Astrocyte of the hippocampus (primary cell): ENCODE measurements around the gene ZSCAN5A.
"Not testable (repeated sequence)": the region's sequence is repeated elsewhere in the genome, so short reads cannot be mapped to it uniquely, and the experiment has no call there.

Experiments used
- DNase-seq: peaks from one replicate; pipeline ENCODE4 v3.0.0; 2011; ENCODE audit warnings: low read depth, low spot score

The ZSCAN5A gene

DNA sequence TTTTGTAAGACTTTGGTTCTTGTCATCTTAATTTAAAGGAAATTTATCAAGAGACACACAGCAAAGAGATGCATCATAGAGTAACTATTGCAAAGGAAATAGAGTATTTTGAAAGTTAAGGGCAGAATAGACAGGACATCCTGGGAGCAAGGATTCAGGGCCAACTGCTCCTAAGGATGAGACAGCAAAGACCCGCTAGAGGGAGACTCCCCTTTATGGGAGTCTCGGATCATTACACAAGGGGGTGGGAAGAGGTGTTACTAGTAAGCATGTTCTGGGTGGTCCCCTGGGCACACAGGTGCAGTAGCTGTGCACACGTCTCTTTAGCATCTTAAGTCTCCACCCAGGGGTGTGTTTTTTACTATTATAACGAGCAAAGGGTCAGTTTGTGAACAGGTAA lies 102.9 kb downstream of the ZSCAN5A start:
- DNase-seq = no peak

DNA sequence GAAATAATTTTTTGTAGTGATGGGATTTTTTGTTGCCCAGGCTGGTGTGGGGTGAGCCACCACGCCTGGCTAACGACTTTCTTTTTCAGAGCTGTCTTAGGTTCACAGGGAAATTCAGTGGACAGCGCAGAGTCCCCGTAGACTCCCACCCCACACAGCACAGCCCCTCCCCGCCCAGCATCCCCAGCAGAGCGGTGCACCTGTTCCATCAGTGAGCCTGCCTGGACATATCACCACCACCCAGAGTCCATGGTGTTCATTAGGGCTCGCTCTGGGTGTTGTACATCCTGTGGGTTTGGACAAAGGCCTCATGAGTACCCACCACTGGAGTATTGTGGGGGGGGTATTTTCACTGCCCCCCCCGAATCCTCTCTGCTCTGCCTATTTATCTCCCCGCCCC lies 104.6 kb downstream of the ZSCAN5A start:
- not testable (repeated sequence) for DNase-seq

DNA sequence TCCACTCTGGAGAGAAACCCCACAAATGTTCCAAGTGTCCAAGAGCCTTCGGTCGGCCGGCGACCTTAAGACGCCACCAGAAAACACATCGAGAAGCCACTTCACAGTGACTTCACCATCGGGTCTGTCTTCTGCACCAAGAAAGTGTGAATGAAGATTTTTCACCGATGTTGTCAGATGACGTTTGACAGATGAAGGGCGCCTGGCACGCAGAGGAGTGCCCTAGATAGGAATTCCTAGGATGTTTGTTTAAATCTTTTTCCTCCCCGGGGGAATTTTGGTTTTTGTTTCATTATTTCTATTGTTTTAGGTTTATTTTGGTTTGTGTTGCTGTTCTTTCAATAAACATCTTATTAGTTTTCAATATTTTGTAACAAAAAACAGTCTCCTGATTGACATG lies 105.5 kb downstream of the ZSCAN5A start:
- DNase-seq = no peak

DNA sequence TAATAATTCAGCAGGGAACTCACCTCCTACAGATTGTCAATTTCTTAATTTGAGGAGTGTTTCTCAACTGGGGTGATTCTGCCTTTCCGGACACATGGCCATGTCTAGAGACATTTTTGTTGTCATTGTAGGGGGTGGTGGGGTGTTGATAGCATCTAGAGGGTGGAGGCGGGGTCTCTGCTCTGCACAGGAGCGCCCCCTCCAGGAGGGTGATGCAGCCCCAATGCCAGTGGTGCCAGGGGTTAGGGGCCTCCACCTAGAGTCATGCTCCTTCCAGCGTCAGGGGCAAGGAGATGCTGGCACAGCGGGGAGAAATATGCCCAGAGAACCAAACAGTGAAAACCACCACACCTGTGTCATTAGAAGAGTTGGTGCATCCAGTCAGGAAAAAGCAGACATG lies 107.1 kb downstream of the ZSCAN5A start:
- not testable (repeated sequence) for DNase-seq

DNA sequence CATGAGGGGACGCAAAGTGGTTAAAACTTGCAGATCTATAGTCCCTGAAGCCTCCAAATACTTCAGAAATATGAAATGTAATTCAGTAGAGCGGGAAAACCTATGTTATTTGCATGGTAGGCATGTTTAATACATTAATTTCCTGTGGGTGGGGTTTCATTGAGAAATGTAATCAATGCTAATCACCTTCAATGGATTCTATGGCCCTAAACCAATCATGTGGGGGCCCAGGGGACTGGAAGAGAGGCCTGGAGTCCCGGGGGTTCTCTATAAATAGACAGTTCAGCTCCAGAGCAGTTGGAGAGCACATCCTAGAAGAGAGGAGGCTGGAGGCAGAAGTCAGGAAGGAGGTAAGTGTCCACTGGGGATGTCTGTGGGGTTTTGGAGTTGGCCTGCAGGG lies 112.7 kb downstream of the ZSCAN5A start, which contains the start of gene ZSCAN5C:
TSS of gene ZSCAN5C (plus strand) at position 301 of the 400 bp plus-strand sequence. CDS start 3,641 bp downstream, outside the sequence.
- no peak for DNase-seq

DNA sequence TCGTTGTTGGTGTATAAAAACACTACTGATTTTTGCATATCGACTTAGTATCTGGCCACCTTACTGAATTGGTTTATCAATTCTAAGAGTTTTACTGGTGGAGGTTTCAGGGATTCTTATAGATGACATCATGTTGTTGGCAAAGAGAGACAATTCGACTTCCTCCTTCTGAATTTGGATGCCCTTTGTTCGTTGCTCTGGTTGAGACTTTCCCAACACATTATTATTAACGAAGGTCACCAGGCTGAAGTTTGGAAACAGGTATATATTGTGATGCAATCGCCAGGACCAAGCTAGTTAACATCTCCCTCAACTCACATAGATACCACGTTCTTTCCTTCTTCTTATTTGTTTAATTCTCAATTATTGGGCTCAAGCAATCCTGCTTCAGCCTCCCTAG lies 115.0 kb downstream of the ZSCAN5A start:
- DNase-seq = no peak

DNA sequence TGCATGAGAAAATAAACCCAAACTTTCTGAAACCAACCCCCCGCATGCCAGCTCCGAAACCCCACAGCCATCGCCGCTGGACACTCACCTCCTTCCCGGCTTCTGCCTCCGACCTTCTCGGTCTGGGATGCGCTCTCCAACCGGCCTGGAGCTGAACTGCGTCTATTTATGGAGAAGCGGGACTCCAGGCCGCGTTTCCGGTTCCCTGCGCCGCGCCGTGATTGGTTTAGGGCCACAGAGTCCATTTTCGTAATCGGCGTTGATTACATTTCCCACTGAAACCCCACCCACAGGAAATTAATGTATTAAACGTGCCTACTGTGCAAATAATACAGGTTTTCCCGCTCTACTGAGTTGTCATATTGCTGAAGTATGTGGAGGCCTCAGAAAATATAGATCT lies 117.0 kb downstream of the ZSCAN5A start, which contains the start of gene ZSCAN5B:
TSS of gene ZSCAN5B (minus strand) at position 138 of the 400 bp plus-strand sequence. CDS start 4,731 bp downstream, outside the sequence.
- not testable (repeated sequence) for DNase-seq

DNA sequence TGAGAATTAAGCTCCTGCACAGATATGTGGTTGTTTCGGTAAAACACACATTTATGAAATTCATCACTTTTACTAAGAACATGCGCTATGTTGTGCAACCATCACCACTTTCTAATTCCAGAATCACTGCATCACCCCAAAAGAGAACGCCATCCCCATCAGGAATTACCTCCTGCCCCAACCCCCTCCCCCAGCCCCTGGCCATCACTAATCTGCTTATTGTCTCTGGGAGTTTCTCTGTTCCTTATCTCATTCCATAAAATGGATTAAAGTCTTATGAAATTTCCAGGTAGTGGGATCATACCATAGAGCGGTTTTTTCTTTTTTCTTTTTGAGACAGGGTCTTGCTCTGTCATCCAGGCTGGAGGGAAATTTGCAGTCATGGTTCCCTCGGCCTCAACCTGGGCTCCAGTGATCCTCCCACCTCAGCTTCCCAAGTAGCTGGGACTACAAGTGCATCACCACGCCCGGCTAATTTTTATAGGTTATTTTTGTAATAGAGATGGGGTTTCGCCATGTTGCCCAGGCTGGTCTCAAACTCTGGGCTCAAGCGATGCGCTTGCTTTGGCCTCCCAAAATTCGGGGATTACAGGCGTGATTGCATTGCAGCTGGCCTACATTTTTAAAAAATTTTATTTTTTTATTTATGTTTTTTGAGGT lies 120.5 kb downstream of the ZSCAN5A start:
- DNase-seq = no peak

DNA sequence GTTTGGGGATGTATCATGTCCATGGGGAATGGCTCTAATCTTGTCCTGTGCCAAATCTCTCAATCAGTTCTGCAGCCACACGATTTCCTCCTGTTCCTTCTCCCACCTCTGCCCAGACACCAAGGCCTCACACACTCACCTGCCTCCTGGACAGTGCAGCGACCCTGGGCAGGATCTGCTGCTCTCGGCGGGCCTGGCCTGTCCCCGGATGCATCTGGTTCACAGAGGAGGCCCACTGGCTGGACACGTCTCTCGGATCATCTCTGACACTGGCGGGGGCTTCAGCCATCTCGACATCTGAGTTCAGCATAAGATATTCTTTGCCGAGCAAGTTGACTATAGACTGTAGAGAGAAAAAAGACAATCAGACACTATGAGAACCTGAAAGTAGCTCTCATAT lies 122.9 kb downstream of the ZSCAN5A start:
- no peak for DNase-seq

DNA sequence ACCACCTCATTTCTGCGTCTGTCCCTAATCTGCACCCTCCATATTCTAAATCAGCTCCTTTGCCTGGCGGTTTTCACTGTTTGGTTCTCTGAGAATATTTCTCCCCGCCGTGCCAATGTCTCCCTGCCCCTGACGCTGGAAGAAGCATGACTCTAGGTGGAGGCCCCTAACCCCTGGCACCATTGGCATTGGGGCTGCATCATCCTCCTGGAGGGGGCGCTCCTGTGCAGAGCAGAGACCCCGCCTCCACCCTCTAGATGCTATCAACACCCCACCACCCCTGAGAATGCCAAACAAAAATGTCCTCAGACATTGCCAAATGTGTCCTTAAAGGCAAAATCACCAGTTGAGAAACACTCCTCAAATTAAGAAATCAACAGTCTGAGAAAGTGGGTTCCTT lies 123.5 kb downstream of the ZSCAN5A start:
- no peak for DNase-seq

DNA sequence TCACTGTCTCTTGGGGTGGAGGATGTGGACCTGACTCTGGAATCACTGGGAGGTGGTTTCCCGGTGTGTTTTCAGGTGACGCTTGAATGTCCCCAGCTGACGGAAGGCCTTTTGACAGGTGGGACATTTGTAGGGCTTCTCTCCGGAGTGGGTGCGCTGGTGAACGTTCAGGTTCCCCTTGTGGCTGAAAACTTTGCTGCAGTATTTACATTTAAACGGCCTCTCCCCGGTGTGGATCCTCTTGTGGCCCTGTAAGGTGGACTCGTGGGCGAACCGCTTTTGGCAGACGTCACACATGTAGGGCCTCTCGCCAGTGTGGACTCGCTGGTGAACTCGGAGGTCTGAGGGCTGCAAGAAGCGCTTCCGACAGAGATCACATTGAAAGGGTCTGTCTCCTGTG lies 124.9 kb downstream of the ZSCAN5A start:
- no peak for DNase-seq

DNA sequence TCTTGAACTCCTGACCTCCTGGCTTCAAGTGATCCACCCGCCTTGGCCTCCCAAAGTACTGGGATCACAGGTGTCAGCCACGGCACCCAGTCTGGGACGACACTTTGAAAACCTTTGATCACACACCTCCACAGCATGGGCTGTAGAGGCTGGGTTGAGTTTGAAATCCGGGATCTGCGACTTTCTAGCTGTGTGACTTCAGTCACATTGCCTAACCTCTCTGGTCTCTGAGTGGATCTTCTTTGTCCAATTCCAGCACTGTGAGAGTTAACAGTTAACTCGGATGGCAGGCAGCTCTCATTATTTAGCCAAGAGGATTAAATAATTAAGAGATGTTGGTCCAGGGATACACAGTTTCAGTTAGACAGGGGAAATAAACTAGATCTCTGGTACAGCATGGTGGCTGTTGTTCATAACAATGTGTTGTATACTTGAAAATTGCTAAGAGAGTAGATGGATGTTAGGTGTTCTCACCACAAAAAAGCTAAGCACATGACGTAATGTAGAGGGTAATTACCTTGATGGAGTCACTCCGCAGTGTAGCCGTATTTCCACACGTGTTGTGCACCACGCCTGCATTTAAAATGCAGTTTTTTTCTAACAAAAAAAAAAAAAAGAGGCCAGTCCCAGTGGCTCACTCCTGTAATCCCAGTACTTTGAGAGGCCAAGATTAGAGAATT lies 136.9 kb downstream of the ZSCAN5A start:
- no peak for DNase-seq

DNA sequence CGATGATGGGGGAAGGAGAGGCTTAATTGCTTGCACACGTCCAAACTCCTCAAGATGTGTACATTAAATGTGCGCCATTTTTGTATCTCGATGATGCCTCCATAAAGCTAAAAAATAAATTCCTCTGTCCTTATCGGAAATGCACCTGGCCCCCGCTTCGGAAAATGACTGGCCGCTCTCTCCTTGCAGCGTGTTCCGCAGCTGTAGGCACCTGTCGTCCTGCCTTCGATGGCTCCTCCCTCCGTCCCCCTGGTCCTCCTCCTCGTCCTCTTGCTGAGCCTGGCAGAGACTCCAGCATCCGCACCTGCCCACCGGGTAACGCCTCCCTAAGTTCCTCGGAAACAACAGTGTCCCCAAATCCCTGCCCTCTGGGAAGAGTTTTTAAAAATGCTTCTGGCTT lies 137.8 kb downstream of the ZSCAN5A start:
- DNase-seq = no peak

DNA sequence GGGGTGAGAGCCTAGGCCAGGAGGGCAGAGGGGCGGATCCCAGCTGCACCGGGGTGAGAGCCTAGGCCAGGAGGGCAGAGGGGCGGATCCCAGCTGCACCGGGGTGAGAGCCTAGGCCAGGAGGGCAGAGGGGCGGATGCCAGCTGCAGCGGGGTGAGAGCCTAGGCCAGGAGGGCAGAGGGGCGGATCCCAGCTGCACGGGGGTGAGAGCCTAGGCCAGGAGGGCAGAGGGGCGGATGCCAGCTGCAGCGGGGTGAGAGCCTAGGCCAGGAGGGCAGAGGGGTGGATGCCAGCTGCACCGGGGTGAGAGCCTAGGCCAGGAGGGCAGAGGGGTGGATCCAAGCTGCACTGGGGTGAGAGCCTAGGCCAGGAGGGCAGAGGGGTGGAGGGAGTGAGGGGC lies 138.3 kb downstream of the ZSCAN5A start:
- not testable (repeated sequence) for DNase-seq

DNA sequence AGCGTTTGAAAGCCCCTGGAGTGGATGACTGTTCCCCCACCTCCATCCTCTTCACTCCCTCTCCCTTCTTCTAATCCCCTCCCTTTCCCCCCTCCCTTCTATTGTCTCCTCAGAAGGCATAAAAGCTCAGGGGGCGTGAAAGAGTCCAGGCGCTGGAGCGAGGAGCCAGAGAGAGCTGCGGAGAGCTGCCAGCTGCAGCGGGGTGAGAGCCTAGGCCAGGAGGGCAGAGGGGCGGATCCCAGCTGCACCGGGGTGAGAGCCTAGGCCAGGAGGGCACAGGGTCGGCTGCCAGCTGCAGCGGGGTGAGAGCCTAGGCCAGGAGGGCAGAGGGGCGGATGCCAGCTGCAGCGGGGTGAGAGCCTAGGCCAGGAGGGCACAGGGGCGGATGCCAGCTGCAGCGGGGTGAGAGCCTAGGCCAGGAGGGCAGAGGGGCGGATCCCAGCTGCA lies 138.8 kb downstream of the ZSCAN5A start, which contains the start of gene GALP:
TSS of gene GALP (plus strand) at position 148 of the 447 bp plus-strand sequence. CDS start 1,101 bp downstream, outside the sequence.
- DNase-seq = not testable (repeated sequence)

DNA sequence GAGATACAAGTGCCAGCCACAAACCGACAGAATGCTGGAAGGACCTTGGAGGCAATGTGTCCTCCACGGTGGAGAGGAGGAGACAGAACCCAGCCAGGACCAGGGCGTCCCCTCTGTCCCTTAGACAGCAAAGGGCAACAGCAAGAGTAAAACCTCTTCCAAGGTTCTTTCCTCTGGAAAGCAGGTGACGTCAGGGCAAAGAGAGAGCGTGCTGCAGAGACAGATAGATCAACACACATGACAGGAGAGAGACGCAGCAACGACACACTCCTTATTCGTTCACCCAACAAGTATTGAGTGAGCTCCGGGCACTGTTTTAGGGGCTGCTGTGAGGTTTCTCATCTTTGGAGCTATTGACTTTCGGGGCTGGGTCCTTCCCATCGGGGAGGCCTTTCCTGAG lies 140.1 kb downstream of the ZSCAN5A start:
- DNase-seq = no peak

DNA sequence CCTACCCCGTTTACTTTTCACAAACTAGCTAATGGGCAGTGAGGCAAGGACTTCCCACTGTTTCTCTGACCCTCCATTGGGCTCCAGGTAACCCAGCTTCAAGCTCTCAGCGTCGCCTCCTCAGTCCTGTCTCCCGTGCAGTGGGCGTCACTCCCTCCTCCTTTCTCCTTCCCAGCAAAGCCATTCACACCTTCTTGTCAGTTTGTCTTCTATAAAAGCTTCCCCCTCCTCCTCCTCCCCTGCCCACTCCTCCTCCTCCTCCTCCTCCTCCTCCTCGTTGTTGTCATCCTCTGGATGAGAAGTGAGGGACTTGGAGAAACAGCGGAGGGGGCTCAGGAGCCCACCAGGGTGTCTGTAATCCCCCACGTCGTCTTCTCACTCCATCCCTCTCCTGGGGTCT lies 140.6 kb downstream of the ZSCAN5A start:
- DNase-seq = no peak
